Fibroblast of mammary gland (primary cell): ENCODE results near the gene IRAK3.

Experiments used
- DNase-seq: peaks from one replicate; pipeline ENCODE4 v3.0.0-alpha.2; 2010; ENCODE audit warnings: low read depth
- H3K4me3 ChIP-seq: 2 replicates; pipeline ENCODE4 v1.5.1; 2011; ENCODE audit warnings: low read depth, mild to moderate bottlenecking, low read length, moderate library complexity; ENCODE audit not compliant: control insufficient read depth
- CTCF ChIP-seq: conservative IDR thresholded peaks from 2 replicates; pipeline ENCODE4 v1.5.1; 2011; ENCODE audit warnings: low read depth, low read length, inconsistent platforms; ENCODE audit not compliant: control insufficient read depth, insufficient read depth

The IRAK3 gene

GRCh38 chr12:66160704-66161103, 28.3 kb upstream of the IRAK3 start:
- H3K4me3 ChIP-seq = no peak overlapping the region
- no peak for TF ChIP-seq CTCF
- no peak for DNase-seq

GRCh38 chr12:66162701-66163100, 26.3 kb upstream of the IRAK3 start:
- H3K4me3 ChIP-seq = no peak overlapping the region
- DNase-seq = no peak
- no peak for TF ChIP-seq CTCF

DNA sequence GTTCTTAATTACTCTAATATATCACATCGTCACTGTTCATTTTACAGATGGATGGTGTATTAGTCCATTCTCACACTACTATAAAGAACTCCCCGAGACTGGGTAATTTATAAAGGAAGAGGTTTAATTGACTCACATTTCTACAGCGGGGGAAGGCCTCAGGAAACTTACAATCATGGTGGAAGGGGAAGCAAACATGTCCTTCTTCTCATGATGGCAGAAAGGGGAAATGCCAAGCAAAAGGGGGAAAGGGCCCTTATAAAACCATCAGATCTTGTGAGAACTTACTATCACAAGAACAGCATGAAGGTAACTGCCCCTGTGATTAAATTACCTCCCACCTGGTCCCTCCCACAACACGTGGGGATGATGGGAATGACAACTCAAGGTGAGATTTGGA, 25.7 kb upstream of the IRAK3 start:
- no peak for TF ChIP-seq CTCF
- DNase-seq = no peak
- H3K4me3 ChIP-seq = no peak overlapping the region

GRCh38 chr12:66164349-66164821, 24.6 kb upstream of the IRAK3 start:
- peak; percentile 68 for DNase-seq
- no peak for TF ChIP-seq CTCF
- no peak overlapping the region for H3K4me3 ChIP-seq

- no peak for DNase-seq
- no peak overlapping the region for H3K4me3 ChIP-seq
- TF ChIP-seq CTCF = no peak
These were observed 23.9 kb upstream of the IRAK3 start for GRCh38 chr12:66165141-66165540.

DNA sequence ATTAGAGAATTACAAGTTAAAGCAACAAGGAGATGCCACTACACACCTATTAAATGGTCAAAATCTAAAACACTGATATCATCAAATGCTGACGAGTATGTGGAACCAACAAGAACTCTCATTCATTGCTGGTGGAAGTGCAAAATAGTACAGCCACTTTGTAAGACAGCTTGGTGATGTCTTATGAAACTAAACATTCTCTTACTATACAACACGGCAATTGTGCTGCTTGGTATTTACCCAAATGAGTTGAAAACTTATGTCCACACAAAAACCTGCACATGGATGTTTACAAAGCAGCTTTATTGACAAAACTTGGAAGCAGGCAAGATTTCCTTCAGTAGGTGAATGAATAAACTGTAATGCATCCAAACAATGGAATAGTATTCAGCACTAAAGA, 22.5 kb upstream of the IRAK3 start:
- TF ChIP-seq CTCF = no peak
- DNase-seq = no peak
- no peak overlapping the region for H3K4me3 ChIP-seq

DNA sequence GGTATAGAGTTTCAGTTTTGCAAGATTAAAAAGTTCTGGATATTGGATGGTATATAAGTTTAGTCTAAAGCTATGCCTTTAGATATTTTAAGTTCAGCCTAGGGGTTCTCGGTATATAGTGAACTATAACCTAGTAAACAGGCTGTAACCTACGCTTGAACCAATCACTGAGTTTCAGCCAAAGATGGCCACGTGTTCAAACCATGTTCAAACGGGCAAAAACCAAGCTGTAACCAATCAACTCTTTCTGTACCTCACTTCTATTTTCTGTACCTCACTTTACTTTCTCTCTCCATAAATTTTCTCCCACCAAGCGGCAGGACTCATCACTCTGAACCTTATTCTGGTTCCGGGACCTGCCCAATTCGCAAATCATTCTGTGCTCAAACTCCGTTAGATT, 20.6 kb upstream of the IRAK3 start:
- TF ChIP-seq CTCF = no peak
- DNase-seq = peak; percentile 46

More for the DNA sequence above, 20.6 kb upstream of the IRAK3 start:
- peak overlapping the region; percentile 69 for H3K4me3 ChIP-seq
